ENCODE data around the gene ATP2A1.

- TF ChIP-seq, protein P1, sequence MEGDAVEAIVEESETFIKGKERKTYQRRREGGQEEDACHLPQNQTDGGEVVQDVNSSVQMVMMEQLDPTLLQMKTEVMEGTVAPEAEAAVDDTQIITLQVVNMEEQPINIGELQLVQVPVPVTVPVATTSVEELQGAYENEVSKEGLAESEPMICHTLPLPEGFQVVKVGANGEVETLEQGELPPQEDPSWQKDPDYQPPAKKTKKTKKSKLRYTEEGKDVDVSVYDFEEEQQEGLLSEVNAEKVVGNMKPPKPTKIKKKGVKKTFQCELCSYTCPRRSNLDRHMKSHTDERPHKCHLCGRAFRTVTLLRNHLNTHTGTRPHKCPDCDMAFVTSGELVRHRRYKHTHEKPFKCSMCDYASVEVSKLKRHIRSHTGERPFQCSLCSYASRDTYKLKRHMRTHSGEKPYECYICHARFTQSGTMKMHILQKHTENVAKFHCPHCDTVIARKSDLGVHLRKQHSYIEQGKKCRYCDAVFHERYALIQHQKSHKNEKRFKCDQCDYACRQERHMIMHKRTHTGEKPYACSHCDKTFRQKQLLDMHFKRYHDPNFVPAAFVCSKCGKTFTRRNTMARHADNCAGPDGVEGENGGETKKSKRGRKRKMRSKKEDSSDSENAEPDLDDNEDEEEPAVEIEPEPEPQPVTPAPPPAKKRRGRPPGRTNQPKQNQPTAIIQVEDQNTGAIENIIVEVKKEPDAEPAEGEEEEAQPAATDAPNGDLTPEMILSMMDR (IDR thresholded peaks at IDR 0.05), result no peak
- no peak for TF ChIP-seq EZH2 (IDR thresholded peaks at IDR 0.05)
- TF ChIP-seq EZH2phosphoT487 (IDR thresholded peaks at IDR 0.05), result no peak
Observed at GRCh38 chr16:28886945-28887344, 8.7 kb downstream of the ATP2A1 start.

Measured in neural progenitor cell (in vitro differentiated cells).